ENCODE results near the gene EVPL. TPM values are rescaled to one million over a fixed set of nuclear protein-coding genes. Genes with fewer than 3 reads are reported as not detected.

The EVPL gene
- total and polyA plus RNA-seq, 2 of the 13 experiments (the other 11 are each of a cell fraction or from before 2014, with no cell fraction given) = 2.1 to 8.2 TPM

- TF ChIP-seq HHEX (CRISPR knock-in tag; IDR thresholded peaks at IDR 0.05) (no peak), SP2 (CRISPR knock-in tag; IDR thresholded peaks at IDR 0.05) (no peak), ZNF382 (CRISPR knock-in tag; IDR thresholded peaks at IDR 0.05; ENCODE audit: borderline replicate concordance) (no peak), ARNTL (CRISPR knock-in tag; IDR thresholded peaks at IDR 0.05) (no peak), NR2F6 (IDR thresholded peaks at IDR 0.05) (no peak), NR2F6 (CRISPR knock-in tag; IDR thresholded peaks at IDR 0.05) (no peak), YEATS2 (CRISPR knock-in tag; IDR thresholded peaks at IDR 0.05; ENCODE audit: borderline replicate concordance) (no peak; the same call in 1 of the 2 replicates), ELF3 (CRISPR knock-in tag; IDR thresholded peaks at IDR 0.05) (peak; percentile 40; the same call in 1 of the 2 replicates), ZNF781 (CRISPR knock-in tag; IDR thresholded peaks at IDR 0.05; ENCODE audit: borderline replicate concordance, not compliant biosample characterization) (peak; percentile 43), BCL3 (CRISPR knock-in tag; IDR thresholded peaks at IDR 0.05) (no peak), CHCHD3 (CRISPR knock-in tag; IDR thresholded peaks at IDR 0.05) (no peak), JUND (CRISPR knock-in tag; IDR thresholded peaks at IDR 0.05) (no peak), AHR (CRISPR knock-in tag; IDR thresholded peaks at IDR 0.05) (peak; percentile 21; the same call in 1 of the 2 replicates), SMAD1 (CRISPR knock-in tag; IDR thresholded peaks at IDR 0.05; ENCODE audit: borderline replicate concordance, low read depth) (0 out of 2 replicates have a peak, but pooled peaks have one; percentile 47), SMAD3 (CRISPR knock-in tag; IDR thresholded peaks at IDR 0.05) (peak; percentile 52; the same call in 1 of the 2 replicates), MED8 (CRISPR knock-in tag; IDR thresholded peaks at IDR 0.05; ENCODE audit: insufficient replicate concordance) (no peak), ZNF510 (CRISPR knock-in tag; IDR thresholded peaks at IDR 0.05; ENCODE audit: low read depth) (no peak; the same call in 1 of the 2 replicates), MTF2 (CRISPR knock-in tag; IDR thresholded peaks at IDR 0.05; ENCODE audit: borderline replicate concordance) (no peak), ZNF121 (CRISPR knock-in tag; IDR thresholded peaks at IDR 0.05) (no peak), ZFY (CRISPR knock-in tag; IDR thresholded peaks at IDR 0.05) (peak; percentile 50; the same call in 1 of the 2 replicates), MTA1 (CRISPR knock-in tag; IDR thresholded peaks at IDR 0.05; ENCODE audit: borderline replicate concordance) (0 out of 2 replicates have a peak, but pooled peaks have one; percentile 68), MEIS1 (CRISPR knock-in tag; IDR thresholded peaks at IDR 0.05; ENCODE audit: borderline replicate concordance) (no peak), NFE2 (CRISPR knock-in tag; IDR thresholded peaks at IDR 0.05) (no peak), ZNF30 (CRISPR knock-in tag; IDR thresholded peaks at IDR 0.05) (no peak), GTF2F1 (IDR thresholded peaks at IDR 0.05; ENCODE audit: low read length) (no peak), ATRX (CRISPR knock-in tag; IDR thresholded peaks at IDR 0.05; ENCODE audit: borderline replicate concordance) (no peak)
- TF ChIP-seq, protein P1, sequence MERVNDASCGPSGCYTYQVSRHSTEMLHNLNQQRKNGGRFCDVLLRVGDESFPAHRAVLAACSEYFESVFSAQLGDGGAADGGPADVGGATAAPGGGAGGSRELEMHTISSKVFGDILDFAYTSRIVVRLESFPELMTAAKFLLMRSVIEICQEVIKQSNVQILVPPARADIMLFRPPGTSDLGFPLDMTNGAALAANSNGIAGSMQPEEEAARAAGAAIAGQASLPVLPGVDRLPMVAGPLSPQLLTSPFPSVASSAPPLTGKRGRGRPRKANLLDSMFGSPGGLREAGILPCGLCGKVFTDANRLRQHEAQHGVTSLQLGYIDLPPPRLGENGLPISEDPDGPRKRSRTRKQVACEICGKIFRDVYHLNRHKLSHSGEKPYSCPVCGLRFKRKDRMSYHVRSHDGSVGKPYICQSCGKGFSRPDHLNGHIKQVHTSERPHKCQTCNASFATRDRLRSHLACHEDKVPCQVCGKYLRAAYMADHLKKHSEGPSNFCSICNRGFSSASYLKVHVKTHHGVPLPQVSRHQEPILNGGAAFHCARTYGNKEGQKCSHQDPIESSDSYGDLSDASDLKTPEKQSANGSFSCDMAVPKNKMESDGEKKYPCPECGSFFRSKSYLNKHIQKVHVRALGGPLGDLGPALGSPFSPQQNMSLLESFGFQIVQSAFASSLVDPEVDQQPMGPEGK (CRISPR knock-in tag; IDR thresholded peaks at IDR 0.05) = peak; percentile 41
- TF ChIP-seq, protein P2, sequence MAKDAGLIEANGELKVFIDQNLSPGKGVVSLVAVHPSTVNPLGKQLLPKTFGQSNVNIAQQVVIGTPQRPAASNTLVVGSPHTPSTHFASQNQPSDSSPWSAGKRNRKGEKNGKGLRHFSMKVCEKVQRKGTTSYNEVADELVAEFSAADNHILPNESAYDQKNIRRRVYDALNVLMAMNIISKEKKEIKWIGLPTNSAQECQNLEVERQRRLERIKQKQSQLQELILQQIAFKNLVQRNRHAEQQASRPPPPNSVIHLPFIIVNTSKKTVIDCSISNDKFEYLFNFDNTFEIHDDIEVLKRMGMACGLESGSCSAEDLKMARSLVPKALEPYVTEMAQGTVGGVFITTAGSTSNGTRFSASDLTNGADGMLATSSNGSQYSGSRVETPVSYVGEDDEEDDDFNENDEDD (CRISPR knock-in tag; IDR thresholded peaks at IDR 0.05; ENCODE audit: borderline replicate concordance) = 0 out of 2 replicates have a peak, but pooled peaks have one; percentile 11
These were observed 21.6 kb downstream of the EVPL start (continued) for GRCh38 chr17:76005263-76006149.

Data from HepG2 (cell line).